Measurements from ENCODE around the gene PPP2R5E.

Gene PPP2R5E

DNA sequence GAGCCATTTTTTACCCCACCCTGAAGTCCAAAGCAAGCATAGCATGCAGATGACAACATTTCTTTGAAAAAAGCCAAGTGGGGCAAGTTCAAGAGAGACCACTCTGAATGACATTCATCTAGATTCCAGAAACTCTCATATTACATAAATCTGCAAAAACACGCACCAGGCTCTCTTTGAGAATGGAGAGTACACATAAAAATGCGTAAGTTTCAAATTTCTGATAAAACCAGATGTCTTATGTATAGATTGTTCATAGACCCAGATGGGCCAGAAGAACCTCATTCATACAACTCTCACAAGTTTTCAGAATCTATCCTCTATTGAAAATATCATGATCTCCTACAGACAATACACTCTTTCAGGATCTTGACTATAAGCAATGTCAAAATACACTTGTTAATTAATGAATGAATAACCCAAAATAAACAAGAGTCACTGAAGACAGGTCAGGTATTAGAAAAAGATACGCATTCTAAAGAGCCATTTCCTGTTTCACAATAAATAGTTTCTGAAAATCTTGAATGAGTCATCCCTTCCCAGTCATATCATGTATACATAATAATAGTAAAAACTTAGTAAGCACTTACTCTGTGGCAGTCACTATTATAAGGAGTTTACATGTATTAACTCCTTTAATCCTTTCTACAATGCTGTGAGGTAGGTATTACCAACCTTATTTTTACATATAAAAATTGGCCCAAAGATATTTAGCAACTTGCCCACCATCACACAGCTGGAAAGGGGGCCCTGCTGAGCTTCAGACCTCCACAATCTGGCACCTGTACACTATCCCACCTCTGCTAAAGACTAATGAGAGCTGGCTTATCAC, 72.0 kb downstream of the PPP2R5E start:
- DNase-seq (ENCODE audit: low spot score) = peak; percentile 81

- DNase-seq (ENCODE audit: low spot score) = peak; percentile 42
These were observed 74.9 kb downstream of the PPP2R5E start for GRCh38 chr14:63468294-63468693.

GRCh38 chr14:63467440-63468072, 75.6 kb downstream of the PPP2R5E start:
- no peak for DNase-seq (ENCODE audit: low spot score)

- DNase-seq (ENCODE audit: low spot score) = no peak
These were observed 77.8 kb downstream of the PPP2R5E start for GRCh38 chr14:63465347-63465746.

GRCh38 chr14:63460680-63461369, 82.4 kb downstream of the PPP2R5E start:
- DNase-seq (ENCODE audit: low spot score) = no peak

GRCh38 chr14:63459738-63460137, 83.4 kb downstream of the PPP2R5E start:
- no peak for DNase-seq (ENCODE audit: low spot score)

GRCh38 chr14:63457498-63457897, 85.7 kb downstream of the PPP2R5E start:
- no peak for DNase-seq (ENCODE audit: low spot score)

GRCh38 chr14:63454863-63455622, 88.1 kb downstream of the PPP2R5E start:
- DNase-seq (ENCODE audit: low spot score) = no peak

DNA sequence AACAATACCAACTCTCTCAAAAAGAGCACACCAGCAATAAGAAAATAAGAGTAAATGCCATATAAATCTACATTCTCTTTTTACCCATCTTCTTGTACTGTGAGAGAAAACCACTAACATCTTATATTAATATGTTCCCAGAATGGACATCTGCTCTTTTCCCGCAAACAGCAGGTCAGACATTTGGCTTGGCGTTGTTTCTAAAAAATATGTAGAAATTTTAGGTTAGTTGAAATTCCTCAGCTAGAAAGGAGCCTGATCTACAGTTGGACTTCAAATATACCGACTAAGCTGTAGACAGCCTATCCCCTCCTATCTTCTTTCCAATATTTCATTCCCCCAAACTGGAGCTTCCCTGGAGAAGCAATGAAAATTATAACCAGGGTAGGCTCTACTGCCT, 88.7 kb downstream of the PPP2R5E start:
- DNase-seq (ENCODE audit: low spot score) = no peak

- DNase-seq (ENCODE audit: low spot score) = no peak
These were observed 89.7 kb downstream of the PPP2R5E start for GRCh38 chr14:63453443-63453936.

DNA sequence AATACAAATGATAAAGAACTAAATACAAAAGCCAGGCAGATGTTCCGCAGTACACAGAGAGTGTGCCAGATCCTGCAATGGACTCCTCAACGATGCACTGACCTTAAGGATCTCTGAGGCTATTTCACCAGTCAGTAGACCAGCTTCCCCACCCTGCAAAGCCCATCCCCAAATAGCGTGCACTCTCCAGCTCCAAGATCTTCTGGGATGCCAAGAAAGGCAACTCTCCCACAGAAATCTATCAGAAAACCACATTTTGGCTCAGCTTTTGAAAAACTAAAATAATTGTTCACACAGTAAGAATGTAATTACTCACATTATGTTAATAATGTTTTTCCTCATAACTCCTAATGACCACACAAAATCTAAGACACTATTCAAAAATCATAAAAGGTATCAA, 90.4 kb downstream of the PPP2R5E start:
- DNase-seq (ENCODE audit: low spot score) = no peak

- DNase-seq (ENCODE audit: low spot score) = no peak
These were observed 94.3 kb downstream of the PPP2R5E start for GRCh38 chr14:63448841-63449240.

GRCh38 chr14:63444588-63444987, 98.6 kb downstream of the PPP2R5E start:
- DNase-seq (ENCODE audit: low spot score) = no peak

GRCh38 chr14:63443988-63444387, 99.2 kb downstream of the PPP2R5E start:
- no peak for DNase-seq (ENCODE audit: low spot score)

- DNase-seq (ENCODE audit: low spot score) = no peak
These were observed 99.8 kb downstream of the PPP2R5E start for GRCh38 chr14:63443361-63443760.

GRCh38 chr14:63438065-63438757, 105.0 kb downstream of the PPP2R5E start:
- DNase-seq (ENCODE audit: low spot score) = peak; percentile 50

GRCh38 chr14:63436286-63437098, 106.7 kb downstream of the PPP2R5E start:
- DNase-seq (ENCODE audit: low spot score) = no peak

- DNase-seq (ENCODE audit: low spot score) = no peak
These were observed 107.3 kb downstream of the PPP2R5E start for GRCh38 chr14:63435838-63436237.

DNA sequence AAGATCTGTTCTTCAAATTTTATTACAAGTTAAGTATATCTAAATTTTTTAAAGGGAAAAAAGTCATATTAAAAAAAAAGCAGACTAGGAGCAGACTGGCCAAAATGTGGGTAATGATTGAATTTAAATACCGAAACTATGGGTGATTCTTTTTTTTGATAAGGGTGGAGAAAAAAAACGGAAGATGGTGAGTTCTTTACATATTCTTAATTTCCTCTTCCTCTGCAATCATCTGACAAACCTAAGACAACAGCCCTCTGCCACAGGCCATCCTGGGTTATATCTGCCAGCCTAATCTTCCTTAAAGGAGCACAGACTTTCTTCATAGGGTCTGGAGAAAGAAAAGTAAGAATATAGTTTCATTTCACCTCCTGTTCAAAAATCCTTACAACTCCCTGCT, 108.0 kb downstream of the PPP2R5E start:
- no peak for DNase-seq (ENCODE audit: low spot score)

GRCh38 chr14:63432888-63433552, 110.2 kb downstream of the PPP2R5E start:
- DNase-seq (ENCODE audit: low spot score) = no peak

All from LoVo (cell line).